Esophagus muscularis mucosa (tissue), 3 donors: Measurements from ENCODE around the gene PIGK.

Source experiments
- CTCF ChIP-seq, 3 experiments: fragments of 200-600 bp in 2 of 3; fragments of 450-650 bp in 1 of 3; sonication (generic) in 2 of 3; IDR thresholded peaks; one replicate each; pipeline ENCODE4 v1.5.1; 2017 to 2019; ENCODE audit warnings: antibody characterized with exemption in 3 of 3, mild to moderate bottlenecking in 2 of 3, moderate library complexity in 1 of 3
- POLR2A ChIP-seq: fragments of 450-650 bp; IDR thresholded peaks from one replicate; pipeline ENCODE4 v1.6.1; 2017; ENCODE audit warnings: antibody characterized with exemption, moderate library complexity, mild to moderate bottlenecking, low read depth
- POLR2AphosphoS5 ChIP-seq, 2 donors: sonication (generic); formaldehyde crosslinking; IDR thresholded peaks; one replicate each; pipeline ENCODE4 v1.6.1; 2017; ENCODE audit warnings: antibody characterized with exemption in 2 of 2

- TF ChIP-seq CTCF (IDR thresholded peaks at IDR 0.05) (no peak), POLR2AphosphoS5 (IDR thresholded peaks at IDR 0.05) (no peak), POLR2A (no peak)
These were observed 20.1 kb upstream of the PIGK start for GRCh38 chr1:77239311-77239710.
